NCI-H510A treated with DMSO at 0.1 percent for 48 hours (cell line): ENCODE data around the gene CC2D2B.
A peak's percentile ranks its signal among the peaks of the same experiment; 100 is the strongest.
"Not testable (repeated sequence)": the region's sequence is repeated elsewhere in the genome, so short reads cannot be mapped to it uniquely, and the experiment has no call there.

ENCODE experiments used
- DNase-seq: peaks from one replicate; lab custom pipeline; 2025; lab: John Stamatoyannopoulos, UW

Gene CC2D2B

GRCh38 chr10:95907456-95908253, at the start of gene CC2D2B:
Gene CC2D2B, plus strand, starts transcription at chr10:95907975. Its CDS starts 3,349 bp downstream, at chr10:95911324.
- DNase-seq: peak; percentile 81

- DNase-seq: no peak
Observed at GRCh38 chr10:95860166-95860940, 47.4 kb upstream of the CC2D2B start.

- DNase-seq: no peak
Observed at GRCh38 chr10:95861386-95861785, 46.4 kb upstream of the CC2D2B start.

- DNase-seq: peak; percentile 20
Observed at GRCh38 chr10:95864906-95865813, 42.6 kb upstream of the CC2D2B start.

GRCh38 chr10:95865814-95866466, 41.8 kb upstream of the CC2D2B start:
- DNase-seq: no peak

GRCh38 chr10:95866467-95866842, 41.3 kb upstream of the CC2D2B start:
- DNase-seq: no peak

GRCh38 chr10:95867866-95868265, 39.9 kb upstream of the CC2D2B start:
- DNase-seq: no peak

GRCh38 chr10:95872158-95872711, 35.5 kb upstream of the CC2D2B start:
- no peak for DNase-seq

- DNase-seq: no peak
Observed at GRCh38 chr10:95873139-95873538, 34.6 kb upstream of the CC2D2B start.

GRCh38 chr10:95873651-95874050, 34.1 kb upstream of the CC2D2B start:
- DNase-seq: no peak

GRCh38 chr10:95874783-95875182, 33.0 kb upstream of the CC2D2B start:
- not testable (repeated sequence) for DNase-seq

- no peak for DNase-seq
Observed at GRCh38 chr10:95876756-95877155, 31.0 kb upstream of the CC2D2B start.

- DNase-seq: no peak
Observed at GRCh38 chr10:95877881-95878280, 29.9 kb upstream of the CC2D2B start.

GRCh38 chr10:95880704-95881103, 27.1 kb upstream of the CC2D2B start:
- DNase-seq: no peak

GRCh38 chr10:95881316-95881715, 26.5 kb upstream of the CC2D2B start:
- DNase-seq: no peak

GRCh38 chr10:95889830-95890229, 17.9 kb upstream of the CC2D2B start:
- DNase-seq: no peak

GRCh38 chr10:95896071-95896850, 11.5 kb upstream of the CC2D2B start:
- no peak for DNase-seq

- not testable (repeated sequence) for DNase-seq
Observed at GRCh38 chr10:95905897-95906580, 1.7 kb upstream of the CC2D2B start.

- peak; percentile 61 for DNase-seq
Observed at GRCh38 chr10:95906677-95907455, 909 bp upstream of the CC2D2B start.
